ENCODE measurements around the gene WNT10A. TPM values are rescaled to one million over a fixed set of nuclear protein-coding genes. Genes with fewer than 3 reads are reported as not detected.

WNT10A gene
- total RNA-seq, 1 experiment from 2014 or later: 0.47 TPM

DNA sequence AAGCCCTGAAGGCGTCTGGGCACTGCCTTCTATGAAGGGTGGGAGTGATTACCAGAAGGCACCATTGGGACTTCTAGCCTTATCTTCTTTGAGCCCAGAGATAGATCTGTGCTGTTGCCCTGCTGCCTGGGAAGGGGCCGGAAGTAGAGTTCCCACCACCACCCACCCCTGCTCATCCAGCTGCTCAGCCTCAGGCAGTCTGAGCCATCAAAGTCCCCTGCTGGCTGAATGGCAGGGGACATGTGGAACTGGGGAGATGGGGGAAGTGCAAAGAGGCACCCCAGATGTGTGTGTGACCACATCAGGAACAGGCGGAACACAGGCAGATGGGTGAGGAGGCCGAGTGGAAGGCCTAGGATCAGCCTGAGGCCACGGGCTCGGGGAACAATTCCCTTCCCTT lies 3.3 kb upstream of the WNT10A start:
- BruUV-seq (replicated peaks): no TSS peak
- peaks cover 19% of the 10 kb centered on the region for H3K4me1 ChIP-seq (ENCODE audit: insufficient read depth, low read length, poor library complexity, severe bottlenecking)
- H3K36me3 ChIP-seq (ENCODE audit: insufficient read depth, low read length, poor library complexity, severe bottlenecking): no peaks in the 10 kb centered on the region
- TF ChIP-seq, protein P1, sequence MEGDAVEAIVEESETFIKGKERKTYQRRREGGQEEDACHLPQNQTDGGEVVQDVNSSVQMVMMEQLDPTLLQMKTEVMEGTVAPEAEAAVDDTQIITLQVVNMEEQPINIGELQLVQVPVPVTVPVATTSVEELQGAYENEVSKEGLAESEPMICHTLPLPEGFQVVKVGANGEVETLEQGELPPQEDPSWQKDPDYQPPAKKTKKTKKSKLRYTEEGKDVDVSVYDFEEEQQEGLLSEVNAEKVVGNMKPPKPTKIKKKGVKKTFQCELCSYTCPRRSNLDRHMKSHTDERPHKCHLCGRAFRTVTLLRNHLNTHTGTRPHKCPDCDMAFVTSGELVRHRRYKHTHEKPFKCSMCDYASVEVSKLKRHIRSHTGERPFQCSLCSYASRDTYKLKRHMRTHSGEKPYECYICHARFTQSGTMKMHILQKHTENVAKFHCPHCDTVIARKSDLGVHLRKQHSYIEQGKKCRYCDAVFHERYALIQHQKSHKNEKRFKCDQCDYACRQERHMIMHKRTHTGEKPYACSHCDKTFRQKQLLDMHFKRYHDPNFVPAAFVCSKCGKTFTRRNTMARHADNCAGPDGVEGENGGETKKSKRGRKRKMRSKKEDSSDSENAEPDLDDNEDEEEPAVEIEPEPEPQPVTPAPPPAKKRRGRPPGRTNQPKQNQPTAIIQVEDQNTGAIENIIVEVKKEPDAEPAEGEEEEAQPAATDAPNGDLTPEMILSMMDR (conservative IDR thresholded peaks at IDR 0.05; ENCODE audit: low read depth, low read length): no peak
- TF ChIP-seq EZH2 (IDR thresholded peaks at IDR 0.05; ENCODE audit: borderline replicate concordance, low read depth, low read length, poor library complexity, severe bottlenecking): no peak
- CTCF ChIA-PET: interaction anchor here (1.3 to 5.0 kb wide), 5 partner anchors 10 to 146 kb away, joined by 3 to 54 read pairs (median 5); no protein-coding TSS in a partner anchor
- H3K27ac ChIP-seq (ENCODE audit: low read depth, low read length, poor library complexity, severe bottlenecking): no peak overlapping the region
- POLR2A ChIA-PET (ENCODE audit: low non-redundant PET): no interaction called here
- intact Hi-C loops (cut with micrococcal nuclease; ENCODE audit: unreplicated experiment): loop anchor here (10.0 kb wide), 1 partner anchor 247 kb away; no protein-coding TSS in a partner anchor
- DNase-seq (ENCODE audit: low spot score): no peak
- H3K4me3 ChIP-seq (ENCODE audit: low read depth, low read length, poor library complexity, severe bottlenecking): no peak overlapping the region
- H3K9me3 ChIP-seq (ENCODE audit: low read depth, low read length, poor library complexity, severe bottlenecking): no peaks in the 10 kb centered on the region
- peaks cover 43% of the 10 kb centered on the region for H3K27me3 ChIP-seq (replicated peaks; ENCODE audit: insufficient read depth, low read depth, low read length, poor library complexity)

GRCh38 chr2:218877891-218878290 lies 2.8 kb upstream of the WNT10A start:
- no peak for TF ChIP-seq EZH2 (IDR thresholded peaks at IDR 0.05; ENCODE audit: borderline replicate concordance, low read depth, low read length, poor library complexity, severe bottlenecking)
- TF ChIP-seq, protein P1 (conservative IDR thresholded peaks at IDR 0.05; ENCODE audit: low read depth, low read length): no peak
- no peaks in the 10 kb centered on the region for H3K36me3 ChIP-seq (ENCODE audit: insufficient read depth, low read length, poor library complexity, severe bottlenecking)
- no peaks in the 10 kb centered on the region for H3K9me3 ChIP-seq (ENCODE audit: low read depth, low read length, poor library complexity, severe bottlenecking)
- no TSS peak for BruUV-seq (replicated peaks)
- DNase-seq (ENCODE audit: low spot score): no peak
- no peak overlapping the region for H3K4me3 ChIP-seq (ENCODE audit: low read depth, low read length, poor library complexity, severe bottlenecking)
- H3K27ac ChIP-seq (ENCODE audit: low read depth, low read length, poor library complexity, severe bottlenecking): no peak overlapping the region
- peaks cover 19% of the 10 kb centered on the region for H3K4me1 ChIP-seq (ENCODE audit: insufficient read depth, low read length, poor library complexity, severe bottlenecking)
- ChIA-PET CTCF (interaction anchor here (1.4 to 5.0 kb wide), 3 partner anchors 15 to 146 kb away, joined by 3 to 54 read pairs (median 4); no protein-coding TSS in a partner anchor), POLR2A (ENCODE audit: low non-redundant PET) (no interaction called here)
- peaks cover 38% of the 10 kb centered on the region for H3K27me3 ChIP-seq (replicated peaks; ENCODE audit: insufficient read depth, low read depth, low read length, poor library complexity)
- intact Hi-C loops (cut with micrococcal nuclease; ENCODE audit: unreplicated experiment): loop anchor here (10.0 kb wide), 1 partner anchor 247 kb away; no protein-coding TSS in a partner anchor

DNA sequence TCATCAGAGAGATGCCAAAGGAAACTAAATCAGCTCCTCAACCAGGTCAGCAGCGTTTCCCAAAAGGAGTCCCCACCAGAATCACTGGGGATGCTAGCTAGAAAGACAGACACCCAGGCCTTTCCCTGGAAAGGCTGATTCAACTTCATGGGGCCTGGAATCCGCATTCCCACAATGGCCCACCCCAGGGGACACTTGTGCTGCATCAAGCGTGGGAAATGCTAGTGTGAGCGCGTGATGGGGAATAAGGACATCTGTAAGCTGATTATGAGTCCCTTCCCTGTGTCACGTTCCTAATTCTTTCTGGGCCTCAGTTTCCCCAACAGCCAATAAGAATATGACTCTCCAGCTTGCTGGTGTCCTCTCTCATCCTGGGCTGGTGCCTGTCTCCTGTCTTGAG lies 2.2 kb upstream of the WNT10A start:
- TF ChIP-seq, protein P1 (conservative IDR thresholded peaks at IDR 0.05; ENCODE audit: low read depth, low read length): no peak
- no peak for TF ChIP-seq EZH2 (IDR thresholded peaks at IDR 0.05; ENCODE audit: borderline replicate concordance, low read depth, low read length, poor library complexity, severe bottlenecking)
- Histone ChIP-seq H3K27ac (ENCODE audit: low read depth, low read length, poor library complexity, severe bottlenecking) (no peak overlapping the region), H3K9me3 (ENCODE audit: low read depth, low read length, poor library complexity, severe bottlenecking) (no peaks in the 10 kb centered on the region), H3K36me3 (ENCODE audit: insufficient read depth, low read length, poor library complexity, severe bottlenecking) (no peaks in the 10 kb centered on the region), H3K27me3 (replicated peaks; ENCODE audit: insufficient read depth, low read depth, low read length, poor library complexity) (peaks cover 32% of the 10 kb centered on the region), H3K4me3 (ENCODE audit: low read depth, low read length, poor library complexity, severe bottlenecking) (no peak overlapping the region), H3K4me1 (ENCODE audit: insufficient read depth, low read length, poor library complexity, severe bottlenecking) (peaks cover 22% of the 10 kb centered on the region)
- CTCF ChIA-PET: interaction anchor here (0.7 to 5.0 kb wide), 3 partner anchors 14 to 167 kb away, joined by 4 to 54 read pairs (median 4); no protein-coding TSS in a partner anchor
- no TSS peak for BruUV-seq (replicated peaks)
- no peak for DNase-seq (ENCODE audit: low spot score)
- intact Hi-C loops (cut with micrococcal nuclease; ENCODE audit: unreplicated experiment): loop anchor here (10.0 kb wide), 1 partner anchor 246 kb away; no protein-coding TSS in a partner anchor
- POLR2A ChIA-PET (ENCODE audit: low non-redundant PET): no interaction called here

Measured in A673 (cell line).